DMS53 treated with DMSO at 0.1 percent for 48 hours (cell line): ENCODE results near the gene METTL23.
"Not testable (repeated sequence)": the region's sequence is repeated elsewhere in the genome, so short reads cannot be mapped to it uniquely, and the experiment has no call there.

ENCODE experiments used
- DNase-seq: peaks from one replicate; lab custom pipeline; 2025; ENCODE audit not compliant: unreplicated experiment; lab: John Stamatoyannopoulos, UW

The METTL23 gene

GRCh38 chr17:76695059-76695831 is 31.4 kb upstream of the METTL23 start:
- DNase-seq, result no peak

GRCh38 chr17:76696763-76697701 is 29.6 kb upstream of the METTL23 start:
- no peak for DNase-seq

- no peak for DNase-seq
These were observed 28.8 kb upstream of the METTL23 start for GRCh38 chr17:76697702-76698465.

- not testable (repeated sequence) for DNase-seq
These were observed 28.1 kb upstream of the METTL23 start for GRCh38 chr17:76698466-76698977.

- DNase-seq, result no peak
These were observed 26.4 kb upstream of the METTL23 start for GRCh38 chr17:76700270-76700616.

- DNase-seq, result no peak
These were observed 25.8 kb upstream of the METTL23 start for GRCh38 chr17:76700617-76701470.

GRCh38 chr17:76701471-76701967 is 25.1 kb upstream of the METTL23 start:
- no peak for DNase-seq

GRCh38 chr17:76702076-76702475 is 24.6 kb upstream of the METTL23 start:
- DNase-seq, result no peak

- no peak for DNase-seq
These were observed 23.6 kb upstream of the METTL23 start for GRCh38 chr17:76702941-76703637.

- DNase-seq, result no peak
These were observed 21.8 kb upstream of the METTL23 start for GRCh38 chr17:76704805-76705204.

- no peak for DNase-seq
These were observed 19.8 kb upstream of the METTL23 start for GRCh38 chr17:76706817-76707216.

- DNase-seq, result no peak
These were observed 18.4 kb upstream of the METTL23 start for GRCh38 chr17:76707985-76708807.

GRCh38 chr17:76709077-76709950 is 17.3 kb upstream of the METTL23 start:
- DNase-seq, result no peak

- DNase-seq, result not testable (repeated sequence)
These were observed 16.4 kb upstream of the METTL23 start for GRCh38 chr17:76709951-76710862.

- no peak for DNase-seq
These were observed 15.6 kb upstream of the METTL23 start, which contains the start of gene MXRA7 for GRCh38 chr17:76710863-76711611. Gene MXRA7 (minus strand): TSS chr17:76710965. CDS start chr17:76710946, 19 bp downstream.

GRCh38 chr17:76712321-76712720 is 14.3 kb upstream of the METTL23 start:
- not testable (repeated sequence) for DNase-seq
